ENCODE data around the gene NPHP1.
"Not testable (repeated sequence)": the region's sequence is repeated elsewhere in the genome, so short reads cannot be mapped to it uniquely, and the experiment has no call there.

NPHP1 gene

DNA sequence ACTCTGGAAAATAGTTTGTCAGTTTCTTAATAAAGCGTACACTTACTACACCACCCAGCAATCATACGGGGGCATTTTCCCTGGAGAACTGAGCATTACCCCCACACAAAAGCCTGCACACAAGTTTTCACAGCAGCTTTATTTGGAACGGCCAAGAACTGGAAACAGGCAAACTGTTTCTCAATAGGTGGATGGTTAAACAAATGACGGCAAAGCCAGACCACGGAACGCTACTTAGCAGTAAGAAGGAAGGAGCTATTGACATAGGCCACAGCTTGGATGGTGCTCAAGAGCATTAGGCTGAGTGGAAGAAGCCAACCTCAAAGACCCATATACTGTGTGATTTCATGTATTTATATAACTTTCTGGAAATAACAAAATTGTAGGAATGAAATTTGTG, 98.2 kb downstream of the NPHP1 start:
- Histone ChIP-seq H3K36me3 (ENCODE audit: insufficient read depth, low read length) (no peaks in the 10 kb centered on the region), H3K4me2 (ENCODE audit: low read length) (peak overlapping the region; percentile 36), H3K4me3 (ENCODE audit: low read length) (no peak overlapping the region), H3K27me3 (ENCODE audit: control insufficient read depth, insufficient read depth, low read length) (no peaks in the 10 kb centered on the region), H3K4me1 (ENCODE audit: control insufficient read depth, insufficient read depth, low read length) (peaks cover 47% of the 10 kb centered on the region), H3K9me3 (replicated peaks; ENCODE audit: low read length) (no peaks in the 10 kb centered on the region), H3K9ac (ENCODE audit: low read depth, low read length) (peak overlapping the region; percentile 35)

GRCh38 chr2:110105608-110106467, 99.0 kb downstream of the NPHP1 start:
- H3K4me1 ChIP-seq (ENCODE audit: control insufficient read depth, insufficient read depth, low read length): peaks cover 51% of the 10 kb centered on the region
- no peak overlapping the region for H3K4me3 ChIP-seq (ENCODE audit: low read length)
- peak overlapping the region; percentile 35 for H3K9ac ChIP-seq (ENCODE audit: low read depth, low read length)
- no peaks in the 10 kb centered on the region for H3K27me3 ChIP-seq (ENCODE audit: control insufficient read depth, insufficient read depth, low read length)
- H3K9me3 ChIP-seq (replicated peaks; ENCODE audit: low read length): no peaks in the 10 kb centered on the region
- H3K4me2 ChIP-seq (ENCODE audit: low read length): peak overlapping the region; percentile 36
- no peaks in the 10 kb centered on the region for H3K36me3 ChIP-seq (ENCODE audit: insufficient read depth, low read length)

- H3K4me3 ChIP-seq (ENCODE audit: low read length): no peak overlapping the region
- H3K4me1 ChIP-seq (ENCODE audit: control insufficient read depth, insufficient read depth, low read length): peaks cover 58% of the 10 kb centered on the region
- H3K9ac ChIP-seq (ENCODE audit: low read depth, low read length): peak overlapping the region; percentile 35
- H3K27me3 ChIP-seq (ENCODE audit: control insufficient read depth, insufficient read depth, low read length): no peaks in the 10 kb centered on the region
- H3K9me3 ChIP-seq (replicated peaks; ENCODE audit: low read length): no peaks in the 10 kb centered on the region
- H3K4me2 ChIP-seq (ENCODE audit: low read length): peak overlapping the region; percentile 36
- H3K36me3 ChIP-seq (ENCODE audit: insufficient read depth, low read length): no peaks in the 10 kb centered on the region
Measured at GRCh38 chr2:110105183-110105582, 99.6 kb downstream of the NPHP1 start.

GRCh38 chr2:110104025-110104771, 100.6 kb downstream of the NPHP1 start:
- no peaks in the 10 kb centered on the region for H3K36me3 ChIP-seq (ENCODE audit: insufficient read depth, low read length)
- no peak overlapping the region for H3K4me3 ChIP-seq (ENCODE audit: low read length)
- peaks cover 59% of the 10 kb centered on the region for H3K4me1 ChIP-seq (ENCODE audit: control insufficient read depth, insufficient read depth, low read length)
- no peaks in the 10 kb centered on the region for H3K27me3 ChIP-seq (ENCODE audit: control insufficient read depth, insufficient read depth, low read length)
- H3K4me2 ChIP-seq (ENCODE audit: low read length): no peak overlapping the region
- no peaks in the 10 kb centered on the region for H3K9me3 ChIP-seq (replicated peaks; ENCODE audit: low read length)
- no peak overlapping the region for H3K9ac ChIP-seq (ENCODE audit: low read depth, low read length)

GRCh38 chr2:110103061-110103961, 101.5 kb downstream of the NPHP1 start:
- Histone ChIP-seq H3K4me1 (ENCODE audit: control insufficient read depth, insufficient read depth, low read length) (peaks cover 61% of the 10 kb centered on the region), H3K36me3 (ENCODE audit: insufficient read depth, low read length) (no peaks in the 10 kb centered on the region), H3K9me3 (replicated peaks; ENCODE audit: low read length) (no peaks in the 10 kb centered on the region), H3K9ac (ENCODE audit: low read depth, low read length) (peak overlapping the region; percentile 89), H3K4me3 (ENCODE audit: low read length) (no peak overlapping the region), H3K27me3 (ENCODE audit: control insufficient read depth, insufficient read depth, low read length) (no peaks in the 10 kb centered on the region), H3K4me2 (ENCODE audit: low read length) (no peak overlapping the region)

GRCh38 chr2:110101901-110102803, 102.7 kb downstream of the NPHP1 start:
- no peaks in the 10 kb centered on the region for H3K9me3 ChIP-seq (replicated peaks; ENCODE audit: low read length)
- H3K27me3 ChIP-seq (ENCODE audit: control insufficient read depth, insufficient read depth, low read length): no peaks in the 10 kb centered on the region
- H3K4me2 ChIP-seq (ENCODE audit: low read length): peak overlapping the region; percentile 72
- peak overlapping the region; percentile 52 for H3K4me3 ChIP-seq (ENCODE audit: low read length)
- no peaks in the 10 kb centered on the region for H3K36me3 ChIP-seq (ENCODE audit: insufficient read depth, low read length)
- H3K4me1 ChIP-seq (ENCODE audit: control insufficient read depth, insufficient read depth, low read length): peaks cover 58% of the 10 kb centered on the region
- peak overlapping the region; percentile 89 for H3K9ac ChIP-seq (ENCODE audit: low read depth, low read length)

DNA sequence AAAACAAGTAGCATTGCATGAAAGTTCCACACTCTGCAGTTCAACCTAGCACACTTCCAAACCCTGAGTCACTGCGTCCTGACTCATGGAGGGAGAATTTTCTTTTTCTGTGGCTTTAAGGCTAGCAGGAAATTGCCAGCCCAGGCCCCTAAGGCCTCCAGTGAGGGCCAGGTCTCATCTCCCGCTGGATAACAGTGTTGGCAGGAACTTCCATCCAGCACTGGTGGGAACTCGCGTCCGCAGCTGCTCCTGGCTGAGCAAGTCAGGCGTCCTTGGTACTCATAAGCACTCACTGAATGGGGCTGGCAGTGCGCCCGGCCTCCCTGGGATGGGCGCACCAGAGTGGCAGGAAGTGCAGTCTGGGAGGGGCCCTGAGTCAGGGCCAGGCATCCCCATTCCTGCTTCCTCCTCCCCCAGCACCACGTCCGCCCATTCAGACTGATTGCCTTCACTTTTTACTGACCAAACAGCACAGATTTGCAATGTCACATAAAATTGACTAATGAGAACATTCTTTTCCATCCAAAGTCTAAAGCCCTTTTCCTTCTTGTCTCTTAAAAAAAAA, 103.5 kb downstream of the NPHP1 start:
- peaks cover 50% of the 10 kb centered on the region for H3K4me1 ChIP-seq (ENCODE audit: control insufficient read depth, insufficient read depth, low read length)
- H3K9ac ChIP-seq (ENCODE audit: low read depth, low read length): peak overlapping the region; percentile 89
- no peaks in the 10 kb centered on the region for H3K36me3 ChIP-seq (ENCODE audit: insufficient read depth, low read length)
- H3K4me3 ChIP-seq (ENCODE audit: low read length): peak overlapping the region; percentile 52
- H3K9me3 ChIP-seq (replicated peaks; ENCODE audit: low read length): no peaks in the 10 kb centered on the region
- H3K27me3 ChIP-seq (ENCODE audit: control insufficient read depth, insufficient read depth, low read length): no peaks in the 10 kb centered on the region
- H3K4me2 ChIP-seq (ENCODE audit: low read length): peak overlapping the region; percentile 72

GRCh38 chr2:110100880-110101279, 103.9 kb downstream of the NPHP1 start:
- Histone ChIP-seq H3K9ac (ENCODE audit: low read depth, low read length) (peak overlapping the region; percentile 89), H3K4me1 (ENCODE audit: control insufficient read depth, insufficient read depth, low read length) (peaks cover 45% of the 10 kb centered on the region), H3K4me2 (ENCODE audit: low read length) (peak overlapping the region; percentile 72), H3K4me3 (ENCODE audit: low read length) (peak overlapping the region; percentile 36)
- H3K36me3 ChIP-seq (ENCODE audit: insufficient read depth, low read length); H3K27me3 ChIP-seq (ENCODE audit: control insufficient read depth, insufficient read depth, low read length); H3K9me3 ChIP-seq (replicated peaks; ENCODE audit: low read length): not testable (repeated sequence)

DNA sequence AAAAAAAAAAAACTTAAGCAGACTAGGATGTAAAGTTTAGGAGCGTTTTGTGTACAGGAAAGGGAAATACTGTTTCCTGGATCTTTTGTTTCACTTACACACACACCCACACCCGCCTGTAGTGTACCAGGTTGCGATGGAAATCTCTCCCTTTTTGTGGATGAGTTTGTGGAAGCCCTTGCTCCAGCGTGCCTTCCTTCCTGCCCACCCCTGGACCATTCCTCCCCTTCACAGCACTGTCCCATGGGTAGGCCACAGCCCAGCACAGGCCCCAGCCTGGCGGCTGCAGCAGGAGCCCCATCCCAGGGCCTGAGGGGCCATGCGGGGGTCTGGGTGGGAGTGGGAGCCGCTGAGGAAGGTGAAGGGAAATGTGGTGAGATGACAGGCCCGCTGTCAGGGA, 104.3 kb downstream of the NPHP1 start:
- Histone ChIP-seq H3K4me1 (ENCODE audit: control insufficient read depth, insufficient read depth, low read length) (peaks cover 41% of the 10 kb centered on the region), H3K27me3 (ENCODE audit: control insufficient read depth, insufficient read depth, low read length) (no peaks in the 10 kb centered on the region), H3K36me3 (ENCODE audit: insufficient read depth, low read length) (no peaks in the 10 kb centered on the region), H3K9me3 (replicated peaks; ENCODE audit: low read length) (no peaks in the 10 kb centered on the region), H3K4me2 (ENCODE audit: low read length) (no peak overlapping the region), H3K4me3 (ENCODE audit: low read length) (no peak overlapping the region), H3K9ac (ENCODE audit: low read depth, low read length) (peak overlapping the region; percentile 89)

- H3K9ac ChIP-seq (ENCODE audit: low read depth, low read length): no peak overlapping the region
- peaks cover 33% of the 10 kb centered on the region for H3K4me1 ChIP-seq (ENCODE audit: control insufficient read depth, insufficient read depth, low read length)
- H3K27me3 ChIP-seq (ENCODE audit: control insufficient read depth, insufficient read depth, low read length): no peaks in the 10 kb centered on the region
- no peaks in the 10 kb centered on the region for H3K36me3 ChIP-seq (ENCODE audit: insufficient read depth, low read length)
- no peak overlapping the region for H3K4me2 ChIP-seq (ENCODE audit: low read length)
- no peak overlapping the region for H3K4me3 ChIP-seq (ENCODE audit: low read length)
- H3K9me3 ChIP-seq (replicated peaks; ENCODE audit: low read length): no peaks in the 10 kb centered on the region
Measured at GRCh38 chr2:110099471-110100225, 105.2 kb downstream of the NPHP1 start.

Measured in skeletal muscle satellite cell (primary cell).